NB4 (cell line): ENCODE measurements around the gene UVRAG.

Experiments
- MYC ChIP-seq: IDR thresholded peaks from 2 replicates; pipeline ENCODE4 v1.6.1; 2011; ENCODE audit warnings: low read depth, low read length
- POLR2A ChIP-seq: IDR thresholded peaks from 2 replicates; pipeline ENCODE4 v1.6.1; 2011; ENCODE audit warnings: mild to moderate bottlenecking; ENCODE audit not compliant: insufficient read length; ENCODE audit errors: extremely low read depth
- TF ChIP-seq, protein P1 (sequence below): IDR thresholded peaks from 2 replicates; pipeline ENCODE4 v1.6.1; 2011; ENCODE audit warnings: low read depth, low read length

DNA sequence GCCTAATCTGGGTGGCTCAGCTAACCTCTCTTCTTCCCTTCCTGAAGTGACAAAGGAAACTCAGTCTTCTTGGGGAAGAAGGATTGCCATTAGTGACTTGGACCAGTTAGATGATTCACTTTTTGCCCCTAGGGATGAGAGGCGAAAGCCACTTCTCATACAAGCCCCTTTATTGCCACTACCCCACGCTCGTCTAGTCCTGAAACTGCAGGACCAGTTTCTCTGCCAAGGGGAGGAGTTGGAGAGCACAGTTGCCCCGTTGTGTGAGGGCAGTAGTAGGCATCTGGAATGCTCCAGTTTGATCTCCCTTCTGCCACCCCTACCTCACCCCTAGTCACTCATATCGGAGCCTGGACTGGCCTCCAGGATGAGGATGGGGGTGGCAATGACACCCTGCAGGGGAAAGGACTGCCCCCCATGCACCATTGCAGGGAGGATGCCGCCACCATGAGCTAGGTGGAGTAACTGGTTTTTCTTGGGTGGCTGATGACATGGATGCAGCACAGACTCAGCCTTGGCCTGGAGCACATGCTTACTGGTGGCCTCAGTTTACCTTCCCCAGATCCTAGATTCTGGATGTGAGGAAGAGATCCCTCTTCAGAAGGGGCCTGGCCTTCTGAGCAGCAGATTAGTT is 14.2 kb upstream of the UVRAG start:
- TF ChIP-seq, protein P1, sequence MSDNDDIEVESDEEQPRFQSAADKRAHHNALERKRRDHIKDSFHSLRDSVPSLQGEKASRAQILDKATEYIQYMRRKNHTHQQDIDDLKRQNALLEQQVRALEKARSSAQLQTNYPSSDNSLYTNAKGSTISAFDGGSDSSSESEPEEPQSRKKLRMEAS = no peak
- TF ChIP-seq POLR2A (no peak), MYC (no peak)
